Measurements from ENCODE around the gene MXI1.
A peak's percentile ranks its signal among the peaks of the same experiment; 100 is the strongest.

MXI1 gene

GRCh38 chr10:110207011-110207804, at the start of gene MXI1:
Gene MXI1, plus strand, starts transcription at chr10:110207605. Its CDS starts 204 bp downstream, at chr10:110207809.
- peak; percentile 80 for DNase-seq (ENCODE audit: low read depth)

- no peak for DNase-seq (ENCODE audit: low read depth)
These were observed 49.1 kb upstream of the MXI1 start for GRCh38 chr10:110158051-110159005.

- DNase-seq (ENCODE audit: low read depth) = no peak
These were observed 47.3 kb upstream of the MXI1 start for GRCh38 chr10:110160081-110160480.

- DNase-seq (ENCODE audit: low read depth) = no peak
These were observed 46.9 kb upstream of the MXI1 start for GRCh38 chr10:110160522-110160921.

- no peak for DNase-seq (ENCODE audit: low read depth)
These were observed 44.7 kb upstream of the MXI1 start for GRCh38 chr10:110162741-110163145.

GRCh38 chr10:110163192-110163773, 44.1 kb upstream of the MXI1 start:
- DNase-seq (ENCODE audit: low read depth) = no peak

GRCh38 chr10:110163841-110164240, 43.6 kb upstream of the MXI1 start:
- DNase-seq (ENCODE audit: low read depth) = no peak

- no peak for DNase-seq (ENCODE audit: low read depth)
These were observed 42.2 kb upstream of the MXI1 start for GRCh38 chr10:110165239-110165638.

GRCh38 chr10:110167149-110167548, 40.3 kb upstream of the MXI1 start:
- no peak for DNase-seq (ENCODE audit: low read depth)

- DNase-seq (ENCODE audit: low read depth) = no peak
These were observed 38.6 kb upstream of the MXI1 start for GRCh38 chr10:110168601-110169481.

- DNase-seq (ENCODE audit: low read depth) = no peak
These were observed 37.8 kb upstream of the MXI1 start for GRCh38 chr10:110169586-110169985.

GRCh38 chr10:110170142-110170971, 37.0 kb upstream of the MXI1 start:
- DNase-seq (ENCODE audit: low read depth) = no peak

GRCh38 chr10:110171032-110171431, 36.4 kb upstream of the MXI1 start:
- no peak for DNase-seq (ENCODE audit: low read depth)

- no peak for DNase-seq (ENCODE audit: low read depth)
These were observed 35.2 kb upstream of the MXI1 start for GRCh38 chr10:110172155-110172554.

GRCh38 chr10:110174201-110174600, 33.2 kb upstream of the MXI1 start:
- DNase-seq (ENCODE audit: low read depth) = no peak

- no peak for DNase-seq (ENCODE audit: low read depth)
These were observed 32.6 kb upstream of the MXI1 start for GRCh38 chr10:110174816-110175215.

GRCh38 chr10:110175406-110175805, 32.0 kb upstream of the MXI1 start:
- no peak for DNase-seq (ENCODE audit: low read depth)

- no peak for DNase-seq (ENCODE audit: low read depth)
These were observed 31.0 kb upstream of the MXI1 start for GRCh38 chr10:110176141-110177030.

- no peak for DNase-seq (ENCODE audit: low read depth)
These were observed 28.2 kb upstream of the MXI1 start for GRCh38 chr10:110179220-110179619.

GRCh38 chr10:110181451-110181850, 26.0 kb upstream of the MXI1 start:
- DNase-seq (ENCODE audit: low read depth) = no peak
